GM19025 (cell line): ENCODE results near the gene MRPS12.
"Not testable (repeated sequence)": the region's sequence is repeated elsewhere in the genome, so short reads cannot be mapped to it uniquely, and the experiment has no call there.

Experiments used
- ATAC-seq: cut with Tn5 transposase; IDR thresholded peaks from one replicate; pipeline ENCODE4 v1.9.1; 2021; ENCODE audit warnings: mild to moderate bottlenecking, low read depth, moderate library complexity; ENCODE audit not compliant: unreplicated experiment

The MRPS12 gene

DNA sequence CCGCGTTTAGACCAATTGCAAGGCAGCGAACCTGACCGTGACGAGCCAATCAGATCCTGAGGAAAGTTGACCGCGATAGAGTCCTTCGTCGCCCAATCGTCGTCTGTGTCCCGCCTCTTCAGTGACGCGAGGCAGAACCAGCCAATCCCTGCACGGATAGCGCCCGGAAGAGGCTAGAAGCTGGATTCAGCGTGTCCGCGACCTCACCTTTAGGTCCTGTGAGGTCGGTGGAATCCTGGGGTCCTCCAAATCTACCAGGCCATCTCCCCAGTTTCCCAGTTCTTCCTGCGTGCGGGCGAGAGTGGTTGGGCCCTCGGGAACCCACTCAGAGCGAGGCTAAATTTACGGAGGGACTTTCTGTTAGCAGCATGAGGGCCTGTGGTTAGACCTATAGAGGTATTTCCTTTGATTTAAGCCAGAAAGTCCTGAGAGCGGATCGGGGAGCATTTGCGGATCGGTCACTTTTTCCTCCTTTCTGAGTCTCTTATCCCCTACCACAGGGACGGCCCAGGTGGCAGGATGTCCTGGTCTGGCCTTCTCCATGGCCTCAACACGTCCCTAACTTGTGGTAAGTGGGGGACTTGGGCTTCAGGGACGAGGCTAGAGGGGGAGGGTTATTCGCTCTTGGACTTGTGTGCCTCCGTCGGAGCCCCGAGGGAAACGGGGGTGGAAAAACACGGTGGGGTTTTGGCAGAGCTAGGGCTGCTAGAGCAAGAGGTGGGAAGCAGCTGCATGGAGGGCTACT, at the start of gene MRPS12:
Gene MRPS12 (plus strand): TSS at position 169 of the 745 bp plus-strand sequence. CDS start 351 bp downstream, at position 520.
- ATAC-seq: peak; percentile 93

DNA sequence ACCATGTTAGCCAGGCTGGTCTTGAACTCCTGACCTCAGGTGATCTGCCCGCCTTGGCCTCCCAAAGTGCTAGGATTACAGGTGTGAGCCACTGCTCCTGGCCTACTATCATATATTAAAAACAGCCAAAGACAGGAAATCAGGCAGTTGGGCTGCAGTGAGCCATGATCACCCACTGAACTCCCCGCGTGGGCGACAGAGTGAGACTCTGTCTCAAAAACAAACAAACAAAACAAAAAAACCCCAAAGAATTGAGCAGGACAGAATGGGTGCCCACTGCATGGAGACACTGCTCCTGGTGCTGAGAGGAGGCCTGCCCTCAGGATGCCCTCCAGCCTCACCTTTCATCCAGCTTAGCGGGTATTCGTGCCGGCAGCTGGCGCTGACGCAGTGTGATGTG, 47.5 kb upstream of the MRPS12 start:
- ATAC-seq: no peak

GRCh38 chr19:38884691-38885090, 46.1 kb upstream of the MRPS12 start:
- ATAC-seq: not testable (repeated sequence)

- ATAC-seq: no peak
Measured at GRCh38 chr19:38888876-38889275, 41.9 kb upstream of the MRPS12 start.

- no peak for ATAC-seq
Measured at GRCh38 chr19:38889803-38890202, 40.9 kb upstream of the MRPS12 start.

DNA sequence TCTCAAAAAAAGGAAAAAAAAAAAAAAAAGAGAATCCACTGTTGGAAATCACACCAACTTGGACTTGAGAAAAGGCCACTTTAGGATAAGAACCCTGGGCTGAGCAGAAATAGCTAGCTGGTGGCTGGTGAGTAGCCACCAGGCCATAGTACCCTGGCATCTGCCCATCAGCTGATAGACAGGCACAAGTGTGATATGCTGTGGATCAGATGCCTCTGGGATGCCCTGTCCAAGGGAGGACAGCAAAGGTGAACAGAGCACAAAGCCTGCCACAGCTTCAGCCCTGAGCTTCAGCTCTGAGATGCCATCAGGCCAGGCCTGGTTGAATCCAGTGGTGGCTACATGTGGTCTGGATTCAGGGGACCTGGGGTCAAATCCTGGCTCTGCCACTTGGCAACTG, 40.1 kb upstream of the MRPS12 start:
- no peak for ATAC-seq

DNA sequence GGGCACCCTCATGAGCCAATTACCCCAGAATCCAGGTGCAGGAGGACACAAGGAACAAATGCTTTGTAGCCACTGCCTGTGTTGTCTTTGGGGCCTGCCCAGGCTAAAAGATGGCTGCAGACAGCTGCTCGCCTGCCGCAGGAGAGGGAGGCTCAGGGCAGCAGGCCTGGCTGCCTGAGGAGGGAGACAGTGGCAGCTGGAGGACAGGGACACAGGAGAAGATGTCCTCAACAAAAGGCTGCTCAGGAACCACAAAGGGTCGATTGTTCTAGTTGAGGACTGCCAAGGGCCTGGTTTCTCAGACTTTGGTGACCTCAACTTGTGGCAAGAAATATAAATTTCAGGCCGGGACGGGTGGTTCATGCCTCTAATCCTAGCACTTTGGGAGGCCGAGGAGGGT, 39.0 kb upstream of the MRPS12 start:
- ATAC-seq: no peak

- ATAC-seq: no peak
Measured at GRCh38 chr19:38892841-38893240, 37.9 kb upstream of the MRPS12 start.

DNA sequence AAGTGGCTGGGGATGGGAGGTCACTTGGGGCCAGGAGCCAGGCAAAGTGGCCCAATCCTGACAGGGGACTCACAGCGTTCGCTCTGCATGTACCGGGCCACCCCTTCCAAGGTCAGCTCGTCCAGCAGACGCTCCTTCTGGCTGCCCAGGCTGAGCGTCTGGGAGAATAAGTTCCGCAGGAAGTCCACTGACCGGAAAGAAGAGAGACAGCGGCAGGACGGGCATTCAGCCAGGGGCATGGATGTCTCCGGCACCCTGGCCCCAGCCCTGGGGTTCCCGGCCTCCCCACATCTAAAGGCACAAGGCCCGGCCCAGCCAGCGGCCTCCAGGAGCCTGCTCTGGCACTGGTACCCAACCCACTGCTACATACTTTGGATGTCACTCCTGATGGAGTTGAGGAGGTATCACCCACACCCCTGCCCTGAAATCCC, 37.4 kb upstream of the MRPS12 start:
- no peak for ATAC-seq

GRCh38 chr19:38894968-38895367, 35.8 kb upstream of the MRPS12 start:
- no peak for ATAC-seq

DNA sequence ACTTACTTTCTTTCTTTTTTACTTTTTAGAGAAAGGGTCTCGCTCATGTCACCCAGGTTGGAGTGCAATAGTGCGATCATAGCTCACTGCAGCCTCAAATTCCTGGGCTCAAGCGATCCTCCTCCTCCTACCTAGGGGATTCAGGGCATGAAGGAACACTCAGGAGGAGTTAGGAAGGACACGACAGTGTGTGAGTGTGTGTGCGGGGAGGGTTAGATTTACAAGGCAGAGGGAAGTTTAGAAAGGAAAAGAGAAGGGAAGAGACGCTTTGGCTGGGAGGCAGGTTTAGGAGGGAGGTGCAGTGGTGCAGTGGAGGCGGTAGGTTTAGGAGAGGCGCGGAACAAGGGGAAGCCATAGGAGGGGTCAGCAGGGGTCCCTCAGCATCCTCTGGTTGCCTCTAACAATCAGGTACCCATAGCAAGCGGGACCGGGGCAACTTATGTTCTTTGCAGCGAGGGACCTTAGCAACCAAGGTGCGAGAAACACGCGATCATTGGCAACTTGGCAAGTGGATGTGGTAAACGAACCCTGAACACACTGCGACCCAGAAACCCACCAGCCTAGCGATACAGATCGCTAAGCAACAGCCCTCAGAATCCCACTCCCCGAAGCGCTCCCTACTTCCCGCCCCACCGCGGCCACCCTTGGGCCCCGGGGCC, 31.8 kb upstream of the MRPS12 start:
- no peak for ATAC-seq

DNA sequence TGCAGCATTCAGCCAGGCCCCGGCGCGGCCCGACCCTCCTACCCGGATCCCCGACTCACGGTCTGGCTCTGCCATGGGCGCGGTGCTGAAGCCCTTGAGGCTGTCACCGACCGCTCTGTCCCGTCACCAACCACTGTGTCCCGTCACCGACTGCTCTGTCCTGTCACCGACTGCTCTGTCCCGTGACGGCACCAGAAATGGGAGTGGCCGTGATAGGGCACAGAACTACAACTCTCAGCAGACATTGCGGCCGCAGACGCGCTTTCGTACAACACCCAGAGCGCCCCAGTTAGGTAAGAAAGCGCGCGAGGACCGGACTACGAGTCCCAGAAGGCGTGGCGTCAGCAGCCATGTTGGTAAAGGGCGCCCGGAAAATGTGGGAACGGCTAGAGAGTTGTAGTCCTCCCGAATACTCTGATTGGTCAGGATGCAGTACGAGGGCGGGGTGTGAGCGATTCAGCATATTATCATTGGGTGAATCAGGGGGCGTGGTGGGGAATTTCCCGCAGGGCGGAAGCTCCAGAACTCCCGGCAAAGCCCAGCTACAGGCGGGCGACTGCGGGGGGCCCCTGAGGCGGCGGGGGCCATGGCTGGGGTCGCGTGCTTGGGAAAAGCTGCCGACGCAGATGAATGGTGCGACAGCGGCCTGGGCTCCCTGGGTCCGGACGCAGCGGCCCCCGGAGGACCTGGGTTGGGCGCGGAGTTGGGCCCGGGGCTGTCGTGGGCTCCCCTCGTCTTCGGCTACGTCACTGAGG, 31.1 kb upstream of the MRPS12 start, which contains the start of the genes NFKBIB and SIRT2:
Gene NFKBIB (plus strand): TSS at position 523 of the 755 bp plus-strand sequence. CDS start 64 bp downstream, at position 587.
Gene SIRT2 (minus strand): TSS at position 172 of the 755 bp plus-strand sequence. CDS start 97 bp downstream, at position 75.
- peak; percentile 91 for ATAC-seq

GRCh38 chr19:38900202-38900629, 30.5 kb upstream of the MRPS12 start:
- no peak for ATAC-seq

GRCh38 chr19:38900743-38901190, 30.0 kb upstream of the MRPS12 start:
- ATAC-seq: no peak

- ATAC-seq: no peak
Measured at GRCh38 chr19:38901683-38902082, 29.1 kb upstream of the MRPS12 start.

- no peak for ATAC-seq
Measured at GRCh38 chr19:38904581-38905539, 25.9 kb upstream of the MRPS12 start.

- ATAC-seq: no peak
Measured at GRCh38 chr19:38905620-38906019, 25.1 kb upstream of the MRPS12 start.

DNA sequence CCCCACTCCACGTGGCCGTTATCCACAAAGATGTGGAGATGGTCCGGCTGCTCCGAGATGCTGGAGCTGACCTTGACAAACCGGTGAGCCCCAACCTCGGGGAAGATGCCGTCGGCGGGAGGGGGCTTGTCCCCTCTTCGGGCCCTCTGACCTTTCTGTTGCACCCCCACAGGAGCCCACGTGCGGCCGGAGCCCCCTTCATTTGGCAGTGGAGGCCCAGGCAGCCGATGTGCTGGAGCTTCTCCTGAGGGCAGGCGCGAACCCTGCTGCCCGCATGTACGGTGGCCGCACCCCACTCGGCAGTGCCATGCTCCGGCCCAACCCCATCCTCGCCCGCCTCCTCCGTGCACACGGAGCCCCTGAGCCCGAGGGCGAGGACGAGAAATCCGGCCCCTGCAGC, 23.5 kb upstream of the MRPS12 start:
- no peak for ATAC-seq

- ATAC-seq: no peak
Measured at GRCh38 chr19:38907670-38908069, 23.1 kb upstream of the MRPS12 start.

DNA sequence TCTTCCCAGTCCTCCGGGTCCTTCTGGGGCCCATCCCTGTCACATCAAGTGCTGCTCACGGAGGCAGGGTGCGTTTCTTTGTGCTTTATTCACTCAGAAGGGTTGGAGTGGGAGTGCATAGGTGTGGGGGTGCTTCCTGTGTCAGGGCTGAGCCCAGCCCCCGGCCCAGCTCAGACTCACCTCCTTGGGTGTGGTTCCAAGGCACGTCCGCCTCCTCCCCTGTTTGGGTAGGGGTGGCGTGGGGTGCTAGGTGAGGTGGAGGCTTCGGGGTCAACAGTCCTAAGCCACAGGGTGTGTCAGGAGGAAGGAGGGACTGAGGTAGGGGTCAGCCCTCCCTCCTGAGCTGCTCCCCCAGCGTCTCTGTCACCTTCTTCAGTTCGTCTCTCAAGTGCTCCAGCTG, 21.8 kb upstream of the MRPS12 start:
- ATAC-seq: no peak
